Common myeloid progenitor, CD34-positive (primary cell): Measurements from ENCODE around the gene TET3.

Experiments used
- CTCF ChIA-PET: fragments of 350-600 bp; sonication (Branson Sonifier 250); formaldehyde crosslinking; loops from one replicate; lab custom pipeline; 2021; ENCODE audit warnings: antibody characterized with exemption; lab: Charles Lee
- POLR2A ChIA-PET: fragments of 350-600 bp; sonication (Branson Sonifier 250); formaldehyde crosslinking; loops from one replicate; lab custom pipeline; 2021; ENCODE audit warnings: antibody characterized with exemption; lab: Charles Lee
- DNase-seq, 3 donors: peaks; one replicate each; pipeline versions ENCODE4 v3.0.0 to v3.0.0-alpha.2; 2013
- H3K27ac ChIP-seq, 2 experiments: 1 replicate in 1 of 2; 2 replicates in 1 of 2; pipeline ENCODE4 v1.7.0; 2013; ENCODE audit warnings: inconsistent platforms in 2 of 2, low read length in 2 of 2, mild to moderate bottlenecking in 2 of 2, low read depth in 1 of 2, moderate library complexity in 1 of 2; ENCODE audit not compliant: severe bottlenecking in 2 of 2, insufficient read depth in 1 of 2, poor library complexity in 1 of 2
- H3K27me3 ChIP-seq, 5 experiments: replicated peaks in 2 of 5; 1 replicate in 3 of 5; 2 replicates in 2 of 5; pipeline versions ENCODE4 v1.6.1 to v1.7.0; 2013; ENCODE audit warnings: low read length in 4 of 5, mild to moderate bottlenecking in 2 of 5, moderate library complexity in 2 of 5, inconsistent platforms in 1 of 5; ENCODE audit not compliant: insufficient read depth in 5 of 5, control insufficient read depth in 4 of 5
- H3K36me3 ChIP-seq, 4 experiments: 1 replicate in 2 of 4; 2 replicates in 2 of 4; pipeline versions ENCODE4 v1.6.1 to v1.7.0; 2013; ENCODE audit warnings: low read length in 3 of 4, control low read depth in 1 of 4, mild to moderate bottlenecking in 1 of 4; ENCODE audit not compliant: control insufficient read depth in 4 of 4, insufficient read depth in 4 of 4
- H3K4me1 ChIP-seq, 4 experiments: 1 replicate in 3 of 4; 2 replicates in 1 of 4; pipeline versions ENCODE4 v1.6.1 to v1.7.1; 2013; ENCODE audit warnings: low read length in 3 of 4, mild to moderate bottlenecking in 3 of 4, control low read depth in 1 of 4, inconsistent platforms in 1 of 4, moderate library complexity in 1 of 4; ENCODE audit not compliant: control insufficient read depth in 4 of 4, insufficient read depth in 4 of 4; ENCODE audit errors: control extremely low read depth in 1 of 4
- H3K4me3 ChIP-seq, 7 experiments: 1 replicate in 4 of 7; 2 replicates in 3 of 7; pipeline versions ENCODE4 v1.5.1 to v1.7.0; 2013; ENCODE audit warnings: mild to moderate bottlenecking in 7 of 7, low read length in 6 of 7, moderate library complexity in 6 of 7, inconsistent platforms in 2 of 7, low read depth in 2 of 7, control low read depth in 1 of 7; ENCODE audit not compliant: insufficient read depth in 4 of 7, control insufficient read depth in 1 of 7; ENCODE audit errors: extremely low read depth in 1 of 7
- H3K9me3 ChIP-seq, 5 experiments: 1 replicate in 4 of 5; 2 replicates in 1 of 5; pipeline versions ENCODE4 v1.6.1 to v1.7.1; 2013; ENCODE audit warnings: low read length in 4 of 5, mild to moderate bottlenecking in 2 of 5, inconsistent platforms in 1 of 5, low read depth in 1 of 5, moderate library complexity in 1 of 5; ENCODE audit not compliant: control insufficient read depth in 4 of 5, insufficient read depth in 2 of 5; ENCODE audit errors: control extremely low read depth in 1 of 5
- WGBS: methylation state at CpG from one replicate; pipeline ENCODE4 v1.1.5; 2013; ENCODE audit not compliant: insufficient coverage; 5-methylcytosine and 5-hydroxymethylcytosine counted together

The TET3 gene

GRCh38 chr2:73992036-73992435 is 7.3 kb downstream of the TET3 start:
- H3K4me3 ChIP-seq: no peak overlapping the region
- WGBS: no CpG with 5 or more reads among the region's 4 CpGs
- H3K27me3 ChIP-seq: no peaks in the 10 kb centered on the region
- peaks cover 0 to 55% (median 11%) of the 10 kb centered on the region in 4 experiments for H3K36me3 ChIP-seq
- H3K27ac ChIP-seq: no peak overlapping the region
- DNase-seq: no peak
- ChIA-PET CTCF (interaction anchor here (0.7 kb wide), 1 partner anchor 1207 kb away, joined by 3 read pairs; the partner anchor contains the start of gene TACR1), POLR2A (no interaction called here)
- no peaks in the 10 kb centered on the region for H3K9me3 ChIP-seq
- peaks cover 3 to 37% (median 18%) of the 10 kb centered on the region in 4 experiments for H3K4me1 ChIP-seq

GRCh38 chr2:73993376-73993775 is 8.7 kb downstream of the TET3 start:
- 100% methylated on average over 2 of the region's 3 CpGs for WGBS
- DNase-seq: no peak
- peaks cover 0 to 54% (median 13%) of the 10 kb centered on the region in 4 experiments for H3K36me3 ChIP-seq
- no peaks in the 10 kb centered on the region for H3K27me3 ChIP-seq
- ChIA-PET POLR2A (no interaction called here), CTCF (interaction anchor here (1.0 to 1.6 kb wide), 3 partner anchors 9 to 154 kb away, joined by 3 to 4 read pairs (median 4); no protein-coding TSS in a partner anchor)
- H3K4me1 ChIP-seq: peaks cover 0 to 28% (median 5%) of the 10 kb centered on the region in 4 experiments
- H3K9me3 ChIP-seq: no peaks in the 10 kb centered on the region
- H3K27ac ChIP-seq: no peak overlapping the region
- no peak overlapping the region for H3K4me3 ChIP-seq

GRCh38 chr2:73993778-73994177 is 9.1 kb downstream of the TET3 start:
- Histone ChIP-seq H3K36me3 (peaks cover 0 to 55% (median 14%) of the 10 kb centered on the region in 4 experiments), H3K9me3 (no peaks in the 10 kb centered on the region), H3K27me3 (no peaks in the 10 kb centered on the region), H3K4me1 (peaks cover 0 to 26% (median 3%) of the 10 kb centered on the region in 4 experiments), H3K27ac (no peak overlapping the region), H3K4me3 (no peak overlapping the region)
- CTCF ChIA-PET: interaction anchor here (1.0 to 1.6 kb wide), 4 partner anchors 8 to 153 kb away, joined by 3 to 4 read pairs (median 4); no protein-coding TSS in a partner anchor
- WGBS: 81% methylated on average over 4 of the region's 4 CpGs
- POLR2A ChIA-PET: no interaction called here
- DNase-seq: no peak

- ChIA-PET CTCF (interaction anchor here (0.9 to 2.0 kb wide), 6 partner anchors 8 to 173 kb away, joined by 3 to 5 read pairs (median 4); no protein-coding TSS in a partner anchor), POLR2A (no interaction called here)
- H3K4me1 ChIP-seq: peaks cover 0 to 22% (median 2%) of the 10 kb centered on the region in 4 experiments
- 100% methylated on average over 5 of the region's 8 CpGs for WGBS
- no peak overlapping the region for H3K27ac ChIP-seq
- DNase-seq: no peak
- peaks cover 0 to 50% (median 12%) of the 10 kb centered on the region in 4 experiments for H3K36me3 ChIP-seq
- no peaks in the 10 kb centered on the region for H3K27me3 ChIP-seq
- no peak overlapping the region for H3K4me3 ChIP-seq
- no peaks in the 10 kb centered on the region for H3K9me3 ChIP-seq
Measured at GRCh38 chr2:73994178-73994831, 9.6 kb downstream of the TET3 start.

- POLR2A ChIA-PET: no interaction called here
- Histone ChIP-seq H3K36me3 (peaks cover 0 to 37% (median 9%) of the 10 kb centered on the region in 4 experiments), H3K9me3 (no peaks in the 10 kb centered on the region), H3K4me3 (no peak overlapping the region), H3K27me3 (no peaks in the 10 kb centered on the region), H3K4me1 (peaks cover 0 to 20% (median 2%) of the 10 kb centered on the region in 4 experiments), H3K27ac (no peak overlapping the region)
- WGBS: no CpG with 5 or more reads among the region's 5 CpGs
- DNase-seq: no peak
- CTCF ChIA-PET: interaction anchor here (0.6 to 2.9 kb wide), 13 partner anchors 8 to 125 kb away, joined by 3 to 12 read pairs (median 4); no protein-coding TSS in a partner anchor
Measured at GRCh38 chr2:73995810-73996209, 11.1 kb downstream of the TET3 start.

GRCh38 chr2:73997813-73998212 is 13.1 kb downstream of the TET3 start:
- 100% methylated on average over 3 of the region's 6 CpGs for WGBS

GRCh38 chr2:73998451-73998850 is 13.7 kb downstream of the TET3 start:
- Histone ChIP-seq H3K36me3 (peaks cover 0 to 27% (median 3%) of the 10 kb centered on the region in 4 experiments), H3K4me3 (no peak overlapping the region), H3K9me3 (no peaks in the 10 kb centered on the region), H3K27me3 (no peaks in the 10 kb centered on the region), H3K4me1 (peaks cover 0 to 28% (median 16%) of the 10 kb centered on the region in 4 experiments), H3K27ac (no peak overlapping the region)
- no peak for DNase-seq
- WGBS: 95% methylated on average over 4 of the region's 8 CpGs
- POLR2A ChIA-PET: no interaction called here
- CTCF ChIA-PET: no interaction called here

More at GRCh38 chr2:73997813-73998212, 13.1 kb downstream of the TET3 start:
- H3K4me3 ChIP-seq: no peak overlapping the region
- no peaks in the 10 kb centered on the region for H3K9me3 ChIP-seq
- peaks cover 0 to 32% (median 5%) of the 10 kb centered on the region in 4 experiments for H3K36me3 ChIP-seq
- peaks cover 0 to 25% (median 11%) of the 10 kb centered on the region in 4 experiments for H3K4me1 ChIP-seq
- no peaks in the 10 kb centered on the region for H3K27me3 ChIP-seq
- ChIA-PET CTCF (interaction anchor here (0.6 to 2.9 kb wide), 2 partner anchors 9 to 43 kb away, joined by 3 to 12 read pairs; no protein-coding TSS in a partner anchor), POLR2A (no interaction called here)
- no peak for DNase-seq
- no peak overlapping the region for H3K27ac ChIP-seq
